Osteoblast (primary cell): ENCODE data around the gene SPNS3. TPM values are rescaled to one million over a fixed set of nuclear protein-coding genes. Genes with fewer than 3 reads are reported as not detected.

Experiments used
- DNase-seq: peaks from one replicate; pipeline ENCODE4 v3.0.0; 2011; ENCODE audit warnings: low spot score, mixed read lengths; ENCODE audit not compliant: insufficient read length; ENCODE audit errors: missing footprints
- H2AFZ ChIP-seq: 2 replicates; pipeline ENCODE4 v1.6.0; 2011; ENCODE audit warnings: mild to moderate bottlenecking, low read length
- H3K27ac ChIP-seq: 2 replicates; pipeline ENCODE4 v1.5.1; 2011; ENCODE audit warnings: mild to moderate bottlenecking, low read depth, low read length, moderate library complexity
- H3K27me3 ChIP-seq: 2 replicates; pipeline ENCODE4 v1.6.0; 2012; ENCODE audit warnings: mild to moderate bottlenecking, control low read depth, inconsistent platforms, low read length, moderate library complexity; ENCODE audit not compliant: insufficient read depth
- H3K36me3 ChIP-seq: 2 replicates; pipeline ENCODE4 v1.5.1; 2011; ENCODE audit warnings: mild to moderate bottlenecking, low read length, control low read depth, moderate library complexity; ENCODE audit not compliant: insufficient read depth
- H3K4me1 ChIP-seq: 2 replicates; pipeline ENCODE4 v1.5.1; 2011; ENCODE audit warnings: mild to moderate bottlenecking, low read length, control low read depth, moderate library complexity; ENCODE audit not compliant: insufficient read depth
- H3K4me2 ChIP-seq: 2 replicates; pipeline ENCODE4 v1.6.0; 2011; ENCODE audit warnings: mild to moderate bottlenecking, low read length; ENCODE audit not compliant: insufficient read depth
- H3K4me3 ChIP-seq: fragments of 200-600 bp; sonication (generic); 3 replicates; pipeline ENCODE4 v1.5.1; 2012; ENCODE audit warnings: mild to moderate bottlenecking, low read length, inconsistent platforms; ENCODE audit not compliant: insufficient read depth
- H3K79me2 ChIP-seq: 2 replicates; pipeline ENCODE4 v1.6.0; 2012; ENCODE audit warnings: mild to moderate bottlenecking, low read length, control low read depth, inconsistent platforms; ENCODE audit not compliant: insufficient read depth
- H3K9me3 ChIP-seq: 2 replicates; pipeline ENCODE4 v1.5.1; 2011; ENCODE audit warnings: low read depth, low read length, control low read depth
- H4K20me1 ChIP-seq: 2 replicates; pipeline ENCODE4 v1.6.0; 2012; ENCODE audit warnings: mild to moderate bottlenecking, low read length, control low read depth; ENCODE audit not compliant: insufficient read depth
- total RNA-seq: library from RNA; depleted of rRNA; stranded (reverse); fragments of >200 nt; gene quantifications from 2 replicates; pipeline ENCODE4 v1.2.3, GENCODE V29; 2012
- TF ChIP-seq, protein P1 (sequence below): IDR thresholded peaks from 2 replicates; pipeline ENCODE4 v1.5.1; 2011; ENCODE audit warnings: mild to moderate bottlenecking, low read depth, low read length, moderate library complexity; ENCODE audit errors: extremely low read depth

SPNS3 gene
- total RNA-seq, 1 donor, result not detected

DNA sequence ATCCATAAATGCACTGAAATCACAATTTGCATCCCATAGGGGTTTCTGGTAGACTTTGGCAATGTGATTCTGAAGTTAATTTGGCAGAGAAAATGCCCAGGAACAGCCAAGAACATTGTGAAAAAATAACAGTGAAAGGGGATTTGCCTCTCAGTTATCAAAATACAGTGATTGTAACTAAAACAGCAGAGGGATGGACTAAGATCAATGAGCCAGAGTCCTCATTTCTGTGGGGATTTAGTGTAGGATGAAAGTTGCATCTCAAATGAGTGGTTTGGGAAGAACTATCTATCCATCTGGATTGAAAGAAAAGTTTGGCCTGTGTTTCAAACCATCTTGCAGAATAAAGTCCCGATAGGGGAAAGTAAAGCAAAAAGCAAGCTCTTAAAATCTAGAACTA lies 93.4 kb downstream of the SPNS3 start:
- Histone ChIP-seq H3K27me3 (no peaks in the 10 kb centered on the region), H3K4me1 (no peaks in the 10 kb centered on the region), H3K36me3 (no peaks in the 10 kb centered on the region), H4K20me1 (no peaks in the 10 kb centered on the region), H2AFZ (no peak overlapping the region), H3K4me2 (no peak overlapping the region), H3K27ac (no peak overlapping the region), H3K4me3 (no peak overlapping the region), H3K79me2 (no peaks in the 10 kb centered on the region), H3K9me3 (no peaks in the 10 kb centered on the region)
- TF ChIP-seq, protein P1, sequence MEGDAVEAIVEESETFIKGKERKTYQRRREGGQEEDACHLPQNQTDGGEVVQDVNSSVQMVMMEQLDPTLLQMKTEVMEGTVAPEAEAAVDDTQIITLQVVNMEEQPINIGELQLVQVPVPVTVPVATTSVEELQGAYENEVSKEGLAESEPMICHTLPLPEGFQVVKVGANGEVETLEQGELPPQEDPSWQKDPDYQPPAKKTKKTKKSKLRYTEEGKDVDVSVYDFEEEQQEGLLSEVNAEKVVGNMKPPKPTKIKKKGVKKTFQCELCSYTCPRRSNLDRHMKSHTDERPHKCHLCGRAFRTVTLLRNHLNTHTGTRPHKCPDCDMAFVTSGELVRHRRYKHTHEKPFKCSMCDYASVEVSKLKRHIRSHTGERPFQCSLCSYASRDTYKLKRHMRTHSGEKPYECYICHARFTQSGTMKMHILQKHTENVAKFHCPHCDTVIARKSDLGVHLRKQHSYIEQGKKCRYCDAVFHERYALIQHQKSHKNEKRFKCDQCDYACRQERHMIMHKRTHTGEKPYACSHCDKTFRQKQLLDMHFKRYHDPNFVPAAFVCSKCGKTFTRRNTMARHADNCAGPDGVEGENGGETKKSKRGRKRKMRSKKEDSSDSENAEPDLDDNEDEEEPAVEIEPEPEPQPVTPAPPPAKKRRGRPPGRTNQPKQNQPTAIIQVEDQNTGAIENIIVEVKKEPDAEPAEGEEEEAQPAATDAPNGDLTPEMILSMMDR, result no peak
- DNase-seq, result no peak

DNA sequence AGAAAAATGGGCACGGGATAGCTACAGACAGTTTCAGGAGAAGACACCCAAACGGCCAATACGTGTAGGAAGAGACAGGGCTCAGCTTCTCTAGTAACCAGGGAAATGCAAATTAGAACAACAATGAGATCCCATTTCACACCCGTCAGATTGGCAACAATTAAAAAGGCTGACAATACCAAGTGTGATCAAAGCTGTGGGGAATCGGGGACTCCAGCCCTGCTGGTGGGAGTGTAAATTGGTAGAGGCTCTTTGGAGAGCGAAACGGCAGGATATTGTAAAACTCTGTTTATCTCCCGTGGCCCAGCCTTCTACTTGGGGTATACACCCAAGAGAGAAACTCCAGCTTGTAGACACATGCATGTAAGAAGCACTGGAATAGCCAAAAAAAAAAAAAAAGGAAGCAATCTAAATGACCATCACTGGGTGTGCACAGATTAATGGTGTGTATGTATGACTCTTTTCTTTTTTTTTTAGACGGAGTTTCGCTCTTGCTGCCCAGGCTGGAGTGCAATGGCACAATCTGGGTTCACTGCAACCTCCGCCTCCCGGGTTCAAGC lies 93.9 kb downstream of the SPNS3 start:
- Histone ChIP-seq H2AFZ (no peak overlapping the region), H3K27ac (no peak overlapping the region), H3K9me3 (no peaks in the 10 kb centered on the region), H3K36me3 (no peaks in the 10 kb centered on the region), H3K4me1 (no peaks in the 10 kb centered on the region), H3K27me3 (no peaks in the 10 kb centered on the region), H3K4me2 (no peak overlapping the region), H3K4me3 (no peak overlapping the region), H4K20me1 (no peaks in the 10 kb centered on the region), H3K79me2 (no peaks in the 10 kb centered on the region)
- TF ChIP-seq, protein P1, result no peak
- DNase-seq, result no peak

DNA sequence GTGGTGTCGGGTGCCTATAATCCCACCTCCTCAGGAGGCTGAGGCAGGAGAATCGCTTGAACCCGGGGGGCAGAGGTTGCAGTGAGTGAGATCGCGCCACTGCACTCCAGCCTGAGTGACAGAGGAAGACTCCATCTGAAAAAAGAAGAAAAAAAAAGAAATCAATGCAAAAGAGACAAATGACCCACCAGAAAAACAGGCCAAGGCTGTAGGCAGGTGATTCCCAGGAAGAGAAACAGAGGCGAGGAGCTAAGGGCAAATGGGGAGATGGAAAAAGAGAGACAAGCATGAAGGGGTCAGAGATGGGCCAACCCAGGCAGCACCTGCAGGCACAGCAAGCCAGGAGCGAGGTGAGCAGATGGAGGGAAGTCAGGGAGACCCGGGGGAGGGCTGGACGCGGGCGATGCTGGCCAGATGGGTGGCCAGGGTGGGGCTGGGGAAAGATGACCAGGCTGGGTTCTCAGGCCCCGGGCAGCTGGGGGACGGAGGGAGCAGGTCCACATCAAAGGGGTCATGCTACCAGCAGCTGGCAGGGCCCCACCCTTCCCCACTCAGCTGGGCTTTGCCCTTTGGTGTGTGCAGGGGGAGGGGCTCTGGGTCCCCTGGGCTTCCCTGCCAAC lies 95.9 kb downstream of the SPNS3 start:
- no peaks in the 10 kb centered on the region for H3K27me3 ChIP-seq
- TF ChIP-seq, protein P1, result no peak
- no peaks in the 10 kb centered on the region for H4K20me1 ChIP-seq
- H3K4me3 ChIP-seq, result no peak overlapping the region
- H3K36me3 ChIP-seq, result no peaks in the 10 kb centered on the region
- H3K79me2 ChIP-seq, result no peaks in the 10 kb centered on the region
- H3K27ac ChIP-seq, result no peak overlapping the region
- no peaks in the 10 kb centered on the region for H3K4me1 ChIP-seq
- H2AFZ ChIP-seq, result no peak overlapping the region
- H3K9me3 ChIP-seq, result no peaks in the 10 kb centered on the region
- DNase-seq, result no peak
- H3K4me2 ChIP-seq, result no peak overlapping the region

DNA sequence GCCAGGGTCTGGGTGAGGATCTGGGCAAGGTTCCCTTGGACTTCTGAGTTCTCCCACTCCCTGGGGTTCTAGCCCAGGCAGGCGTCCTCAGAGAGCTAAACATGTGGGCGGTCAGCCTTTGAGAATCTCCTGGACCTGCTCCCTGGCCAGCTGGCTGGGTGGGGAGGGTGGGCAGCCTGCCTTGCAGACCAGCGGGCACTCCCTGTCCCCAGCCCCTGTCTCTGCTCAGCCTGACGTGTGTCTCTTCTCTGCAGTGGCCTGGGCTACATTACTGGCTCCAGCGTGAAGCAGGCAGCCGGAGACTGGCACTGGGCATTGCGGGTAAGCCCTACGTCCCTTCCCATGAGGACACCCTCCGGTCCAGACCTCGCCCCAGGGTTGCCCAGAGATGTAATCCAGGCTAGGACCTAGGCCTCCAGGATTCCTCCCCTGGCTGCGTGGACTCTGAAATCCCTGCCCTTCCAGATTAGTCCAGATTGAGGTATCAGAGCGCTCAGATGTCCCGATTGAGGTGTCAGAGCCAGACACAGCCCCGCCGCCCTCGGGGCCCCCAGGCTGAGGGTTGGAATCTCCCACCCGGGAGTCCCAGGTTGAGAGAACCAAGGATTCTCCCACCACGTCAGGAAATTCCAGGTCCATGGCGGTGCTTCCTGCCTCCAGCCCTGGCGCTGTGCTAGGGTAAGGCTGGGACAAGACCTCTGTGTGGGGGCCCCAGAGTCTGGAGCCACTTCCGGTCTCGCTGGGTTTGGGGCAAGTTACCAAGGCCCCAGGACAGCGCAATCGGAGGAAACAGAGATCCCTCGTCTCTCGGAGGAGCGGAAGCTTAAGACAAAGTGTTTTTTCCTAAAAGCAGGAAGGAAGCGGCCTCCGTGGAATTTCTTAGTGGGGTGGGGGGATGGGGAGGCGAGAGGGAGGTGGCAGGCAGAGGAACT lies 97.3 kb downstream of the SPNS3 start:
- no peak overlapping the region for H3K4me3 ChIP-seq
- H4K20me1 ChIP-seq, result no peaks in the 10 kb centered on the region
- H3K4me2 ChIP-seq, result no peak overlapping the region
- no peaks in the 10 kb centered on the region for H3K36me3 ChIP-seq
- H3K79me2 ChIP-seq, result no peaks in the 10 kb centered on the region
- no peak for DNase-seq
- H3K27me3 ChIP-seq, result no peaks in the 10 kb centered on the region
- H3K4me1 ChIP-seq, result no peaks in the 10 kb centered on the region
- H3K9me3 ChIP-seq, result no peaks in the 10 kb centered on the region
- no peak overlapping the region for H3K27ac ChIP-seq
- no peak overlapping the region for H2AFZ ChIP-seq
- TF ChIP-seq, protein P1, result no peak
